Measurements from ENCODE around the gene MRPL44. TPM values are rescaled to one million over a fixed set of nuclear protein-coding genes. Genes with fewer than 3 reads are reported as not detected.

The MRPL44 gene
- polyA plus RNA-seq, 1 experiment = 24.3 TPM

DNA sequence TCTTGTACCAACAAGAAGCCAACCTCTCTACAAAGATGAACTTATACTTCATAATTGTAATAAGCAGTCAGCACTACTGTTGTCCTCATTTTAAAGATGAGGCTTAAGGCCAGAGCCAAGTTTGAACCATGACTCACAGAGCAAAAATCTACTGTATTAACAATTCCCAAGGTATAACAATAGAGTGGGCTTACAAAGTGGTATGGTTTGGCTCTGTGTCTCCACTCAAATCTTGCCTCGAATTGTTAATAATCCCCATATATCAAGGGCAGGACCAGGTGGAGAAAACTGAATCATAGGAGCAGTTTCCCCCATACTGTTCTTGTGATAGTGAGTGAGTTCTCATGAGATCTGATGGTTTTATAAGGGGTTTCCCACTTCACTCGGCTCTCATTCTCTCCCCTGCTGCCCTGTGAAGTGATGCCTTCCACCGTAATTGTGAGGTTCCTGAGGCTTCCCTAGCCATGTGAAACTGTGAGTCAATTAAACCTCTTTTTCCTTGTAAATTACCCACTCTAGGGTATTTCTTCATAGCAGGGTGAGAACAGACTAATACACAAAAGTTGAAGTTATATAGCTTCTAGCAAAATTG is 19.5 kb downstream of the MRPL44 start:
- H3K4me3 ChIP-seq (ENCODE audit: low read depth, low read length) = no peak overlapping the region
- no peak overlapping the region for H3K27ac ChIP-seq (ENCODE audit: low read depth, low read length)
- no peak for DNase-seq (ENCODE audit: low read depth, low spot score)
- ChIA-PET POLR2A (no interaction called here), CTCF (interaction anchor here (1.1 to 1.5 kb wide), 4 partner anchors 17 to 308 kb away, joined by 3 to 9 read pairs (median 8); no protein-coding TSS in a partner anchor)
- H3K9me3 ChIP-seq (ENCODE audit: control insufficient read depth, insufficient read depth, low read length) = no peaks in the 10 kb centered on the region
- H3K27me3 ChIP-seq (ENCODE audit: control insufficient read depth, insufficient read depth, low read length) = no peaks in the 10 kb centered on the region
- TF ChIP-seq, protein P1, sequence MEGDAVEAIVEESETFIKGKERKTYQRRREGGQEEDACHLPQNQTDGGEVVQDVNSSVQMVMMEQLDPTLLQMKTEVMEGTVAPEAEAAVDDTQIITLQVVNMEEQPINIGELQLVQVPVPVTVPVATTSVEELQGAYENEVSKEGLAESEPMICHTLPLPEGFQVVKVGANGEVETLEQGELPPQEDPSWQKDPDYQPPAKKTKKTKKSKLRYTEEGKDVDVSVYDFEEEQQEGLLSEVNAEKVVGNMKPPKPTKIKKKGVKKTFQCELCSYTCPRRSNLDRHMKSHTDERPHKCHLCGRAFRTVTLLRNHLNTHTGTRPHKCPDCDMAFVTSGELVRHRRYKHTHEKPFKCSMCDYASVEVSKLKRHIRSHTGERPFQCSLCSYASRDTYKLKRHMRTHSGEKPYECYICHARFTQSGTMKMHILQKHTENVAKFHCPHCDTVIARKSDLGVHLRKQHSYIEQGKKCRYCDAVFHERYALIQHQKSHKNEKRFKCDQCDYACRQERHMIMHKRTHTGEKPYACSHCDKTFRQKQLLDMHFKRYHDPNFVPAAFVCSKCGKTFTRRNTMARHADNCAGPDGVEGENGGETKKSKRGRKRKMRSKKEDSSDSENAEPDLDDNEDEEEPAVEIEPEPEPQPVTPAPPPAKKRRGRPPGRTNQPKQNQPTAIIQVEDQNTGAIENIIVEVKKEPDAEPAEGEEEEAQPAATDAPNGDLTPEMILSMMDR (IDR thresholded peaks at IDR 0.05; ENCODE audit: low read depth, low read length) = no peak

DNA sequence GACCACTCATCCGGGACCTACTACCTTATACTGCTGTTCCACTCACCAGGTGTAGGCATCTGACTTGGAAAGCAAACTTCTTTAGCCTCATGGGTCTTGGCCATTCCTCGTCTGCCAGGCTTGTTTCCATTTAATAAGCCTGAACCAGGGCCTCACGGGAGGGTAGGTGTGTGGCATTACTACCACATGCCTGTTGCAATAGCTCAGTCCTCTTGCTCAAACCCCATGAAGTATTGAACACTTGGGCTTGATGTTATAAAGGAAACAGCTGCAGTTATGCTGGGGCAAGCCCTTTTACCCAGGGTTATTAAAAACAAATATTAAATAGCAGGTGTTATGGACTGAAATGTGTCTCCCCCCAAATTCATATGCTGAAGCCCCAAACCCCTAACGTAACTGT is 21.2 kb downstream of the MRPL44 start:
- POLR2A ChIA-PET = no interaction called here
- Histone ChIP-seq H3K27me3 (ENCODE audit: control insufficient read depth, insufficient read depth, low read length) (no peaks in the 10 kb centered on the region), H3K9me3 (ENCODE audit: control insufficient read depth, insufficient read depth, low read length) (no peaks in the 10 kb centered on the region), H3K27ac (ENCODE audit: low read depth, low read length) (no peak overlapping the region), H3K4me3 (ENCODE audit: low read depth, low read length) (no peak overlapping the region)
- CTCF ChIA-PET = interaction anchor here (1.1 to 3.5 kb wide), 4 partner anchors 8 to 306 kb away, joined by 3 to 31 read pairs (median 6); no protein-coding TSS in a partner anchor
- TF ChIP-seq, protein P1 (IDR thresholded peaks at IDR 0.05; ENCODE audit: low read depth, low read length) = no peak
- DNase-seq (ENCODE audit: low read depth, low spot score) = no peak

DNA sequence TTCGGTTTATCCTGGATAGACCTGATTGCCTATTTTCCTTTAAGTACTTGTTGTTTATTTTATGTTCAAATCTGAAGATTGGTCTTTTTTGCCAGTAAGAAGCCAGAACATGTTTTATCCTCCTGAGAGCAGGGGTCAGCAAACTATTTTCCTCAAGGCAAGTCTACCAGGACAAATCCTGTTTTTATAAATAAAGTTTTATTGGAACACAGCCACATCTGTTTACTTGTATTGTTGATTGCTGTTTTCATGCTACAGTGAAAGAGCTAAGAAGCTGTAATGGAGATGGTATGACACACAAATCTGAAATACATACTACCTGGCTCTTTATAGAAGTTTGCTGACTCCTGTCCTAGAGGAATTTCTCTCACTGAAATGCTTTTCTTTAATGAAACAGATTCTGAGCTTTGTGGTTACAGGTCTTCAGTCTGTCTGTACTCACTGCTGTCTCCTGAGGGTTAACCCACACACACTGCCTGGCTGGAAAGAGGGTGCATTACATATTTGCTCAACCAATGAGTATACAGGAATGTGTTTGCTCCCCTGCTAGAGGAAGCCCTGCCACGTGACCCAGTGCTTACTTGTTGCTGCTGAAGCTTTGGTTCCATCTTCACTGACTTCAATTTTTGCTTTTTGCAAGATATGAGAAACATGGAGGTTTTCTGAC is 22.6 kb downstream of the MRPL44 start:
- no peak for DNase-seq (ENCODE audit: low read depth, low spot score)
- Histone ChIP-seq H3K27ac (ENCODE audit: low read depth, low read length) (no peak overlapping the region), H3K4me3 (ENCODE audit: low read depth, low read length) (no peak overlapping the region), H3K9me3 (ENCODE audit: control insufficient read depth, insufficient read depth, low read length) (no peaks in the 10 kb centered on the region), H3K27me3 (ENCODE audit: control insufficient read depth, insufficient read depth, low read length) (no peaks in the 10 kb centered on the region)
- ChIA-PET POLR2A (no interaction called here), CTCF (interaction anchor here (0.6 to 3.9 kb wide), 5 partner anchors 10 to 927 kb away, joined by 3 to 45 read pairs (median 7); no protein-coding TSS in a partner anchor)
- TF ChIP-seq, protein P1 (IDR thresholded peaks at IDR 0.05; ENCODE audit: low read depth, low read length) = no peak

DNA sequence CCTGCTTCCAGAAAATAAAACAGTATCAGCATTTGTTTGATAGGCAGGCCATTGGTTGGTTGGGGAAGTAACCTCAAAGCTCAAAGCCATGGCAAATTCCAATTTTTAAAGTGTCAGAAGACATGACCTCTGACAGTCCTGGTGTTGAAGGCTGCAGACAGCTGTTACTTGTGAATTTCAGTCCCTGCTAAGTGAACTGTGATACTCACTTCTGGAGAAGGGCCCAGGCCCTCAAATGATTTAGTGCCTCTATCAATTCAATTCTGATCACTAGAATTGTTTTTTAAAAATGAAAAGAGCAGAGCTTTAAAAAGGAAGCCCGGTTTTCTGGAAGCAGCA is 23.1 kb downstream of the MRPL44 start:
- no peak for DNase-seq (ENCODE audit: low read depth, low spot score)
- Histone ChIP-seq H3K4me3 (ENCODE audit: low read depth, low read length) (no peak overlapping the region), H3K27me3 (ENCODE audit: control insufficient read depth, insufficient read depth, low read length) (no peaks in the 10 kb centered on the region), H3K9me3 (ENCODE audit: control insufficient read depth, insufficient read depth, low read length) (no peaks in the 10 kb centered on the region), H3K27ac (ENCODE audit: low read depth, low read length) (no peak overlapping the region)
- TF ChIP-seq, protein P1 (IDR thresholded peaks at IDR 0.05; ENCODE audit: low read depth, low read length) = no peak
- CTCF ChIA-PET = interaction anchor here (0.6 to 3.9 kb wide), 5 partner anchors 10 to 928 kb away, joined by 3 to 45 read pairs (median 7); no protein-coding TSS in a partner anchor
- POLR2A ChIA-PET = no interaction called here

DNA sequence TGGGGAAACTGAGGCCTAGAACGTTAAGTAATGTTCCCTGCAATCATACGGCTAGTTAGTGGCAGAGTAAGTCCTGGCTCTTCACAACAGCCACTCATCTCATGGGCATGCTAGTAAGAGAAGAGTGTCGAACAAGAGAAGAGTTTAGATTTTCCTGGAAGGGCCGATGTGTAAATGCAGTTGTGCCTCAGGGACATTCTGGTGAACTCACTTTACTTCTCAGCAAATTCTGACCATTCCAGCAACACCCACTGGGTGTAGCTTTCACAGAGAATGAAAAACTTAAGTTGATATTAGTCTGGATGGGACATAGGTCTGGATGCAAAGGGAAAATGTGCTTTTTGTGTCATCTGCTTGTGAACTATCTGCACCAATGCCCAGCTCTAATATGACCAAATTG is 23.5 kb downstream of the MRPL44 start:
- ChIA-PET CTCF (interaction anchor here (1.2 to 3.9 kb wide), 4 partner anchors 11 to 304 kb away, joined by 3 to 45 read pairs (median 18); no protein-coding TSS in a partner anchor), POLR2A (no interaction called here)
- no peak overlapping the region for H3K27ac ChIP-seq (ENCODE audit: low read depth, low read length)
- H3K9me3 ChIP-seq (ENCODE audit: control insufficient read depth, insufficient read depth, low read length) = no peaks in the 10 kb centered on the region
- no peak overlapping the region for H3K4me3 ChIP-seq (ENCODE audit: low read depth, low read length)
- no peak for DNase-seq (ENCODE audit: low read depth, low spot score)
- H3K27me3 ChIP-seq (ENCODE audit: control insufficient read depth, insufficient read depth, low read length) = no peaks in the 10 kb centered on the region
- TF ChIP-seq, protein P1 (IDR thresholded peaks at IDR 0.05; ENCODE audit: low read depth, low read length) = no peak

Data from AG04450 (cell line).